HFF-Myc (cell line): ENCODE results near the gene IMPG1.
A peak's percentile ranks its signal among the peaks of the same experiment; 100 is the strongest.

ENCODE experiments used
- DNase-seq: peaks from one replicate; pipeline ENCODE4 v3.0.0-alpha.2; 2011; ENCODE audit warnings: low read depth; ENCODE audit errors: extremely low read depth
- H3K4me3 ChIP-seq: replicated peaks from 2 replicates; pipeline ENCODE4 v1.5.1; 2011; ENCODE audit warnings: low read depth, mild to moderate bottlenecking, control low read depth, low read length
- TF ChIP-seq, protein P1 (sequence below): IDR thresholded peaks from 2 replicates; pipeline ENCODE4 v1.5.1; 2012; ENCODE audit warnings: mild to moderate bottlenecking, low read depth, low read length, control low read depth; ENCODE audit errors: missing control alignments

IMPG1 gene

DNA sequence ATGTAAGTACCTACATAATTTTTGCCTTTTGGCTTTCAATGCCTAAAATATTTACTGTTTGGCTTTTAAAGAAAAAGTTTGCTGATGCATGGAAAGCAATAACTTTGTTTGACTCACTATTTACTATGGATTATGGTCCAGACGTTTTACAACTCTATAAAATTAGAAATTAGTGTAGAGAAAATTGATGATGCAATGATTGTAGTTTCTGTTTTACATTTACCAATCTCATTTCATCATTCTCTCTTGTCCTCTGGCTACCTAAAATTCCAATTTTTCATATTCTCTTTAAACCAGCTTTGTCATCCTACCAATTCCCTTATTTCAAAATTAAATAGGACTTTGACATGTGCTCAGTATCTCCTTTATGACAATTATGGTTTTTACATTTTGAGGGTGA is 131.0 kb downstream of the IMPG1 start:
- no peak for DNase-seq
- TF ChIP-seq, protein P1, sequence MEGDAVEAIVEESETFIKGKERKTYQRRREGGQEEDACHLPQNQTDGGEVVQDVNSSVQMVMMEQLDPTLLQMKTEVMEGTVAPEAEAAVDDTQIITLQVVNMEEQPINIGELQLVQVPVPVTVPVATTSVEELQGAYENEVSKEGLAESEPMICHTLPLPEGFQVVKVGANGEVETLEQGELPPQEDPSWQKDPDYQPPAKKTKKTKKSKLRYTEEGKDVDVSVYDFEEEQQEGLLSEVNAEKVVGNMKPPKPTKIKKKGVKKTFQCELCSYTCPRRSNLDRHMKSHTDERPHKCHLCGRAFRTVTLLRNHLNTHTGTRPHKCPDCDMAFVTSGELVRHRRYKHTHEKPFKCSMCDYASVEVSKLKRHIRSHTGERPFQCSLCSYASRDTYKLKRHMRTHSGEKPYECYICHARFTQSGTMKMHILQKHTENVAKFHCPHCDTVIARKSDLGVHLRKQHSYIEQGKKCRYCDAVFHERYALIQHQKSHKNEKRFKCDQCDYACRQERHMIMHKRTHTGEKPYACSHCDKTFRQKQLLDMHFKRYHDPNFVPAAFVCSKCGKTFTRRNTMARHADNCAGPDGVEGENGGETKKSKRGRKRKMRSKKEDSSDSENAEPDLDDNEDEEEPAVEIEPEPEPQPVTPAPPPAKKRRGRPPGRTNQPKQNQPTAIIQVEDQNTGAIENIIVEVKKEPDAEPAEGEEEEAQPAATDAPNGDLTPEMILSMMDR, result no peak

DNA sequence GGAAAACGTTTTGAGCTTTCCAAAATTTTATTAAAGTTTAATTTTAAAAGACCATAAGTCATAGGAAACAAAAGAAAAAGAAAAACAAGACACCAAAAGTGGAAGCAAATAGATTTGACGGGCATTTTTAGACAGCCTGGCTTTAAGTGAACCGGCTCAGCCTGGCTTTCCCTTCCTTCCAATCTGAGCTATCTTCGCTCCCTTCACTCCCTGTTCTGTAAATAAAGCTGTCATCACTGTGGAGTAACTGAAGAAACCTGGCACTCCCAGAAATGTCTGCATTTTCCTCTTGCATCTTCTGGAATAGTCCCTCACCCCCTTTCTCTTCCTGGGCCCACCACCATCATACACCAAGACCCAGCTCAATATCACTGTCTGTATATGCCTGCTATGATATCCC is 131.9 kb downstream of the IMPG1 start:
- TF ChIP-seq, protein P1, result no peak
- no peak overlapping the region for H3K4me3 ChIP-seq
- no peak for DNase-seq

More for the DNA sequence above, 131.0 kb downstream of the IMPG1 start:
- no peak overlapping the region for H3K4me3 ChIP-seq

GRCh38 chr6:75937846-75938245 is 134.6 kb downstream of the IMPG1 start:
- TF ChIP-seq, protein P1, result no peak
- no peak overlapping the region for H3K4me3 ChIP-seq
- no peak for DNase-seq

- no peak for DNase-seq
- TF ChIP-seq, protein P1, result no peak
Measured at GRCh38 chr6:75936682-75937081, 135.8 kb downstream of the IMPG1 start.

DNA sequence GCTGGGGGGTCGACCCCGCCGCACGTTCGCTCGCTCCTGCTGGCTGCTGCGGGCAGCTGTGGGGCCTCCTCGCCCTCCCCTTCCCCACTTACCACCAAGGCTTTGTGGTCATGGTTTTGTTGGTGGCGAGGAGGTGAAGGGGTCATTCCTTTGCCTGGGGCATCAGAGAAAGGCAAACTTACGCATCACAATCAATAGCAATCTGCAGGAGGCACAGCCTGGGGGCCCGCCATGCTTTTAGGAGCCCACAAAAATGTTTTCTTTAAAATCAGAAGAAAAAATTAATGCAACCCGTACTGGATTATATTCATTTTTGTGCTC is 137.0 kb downstream of the IMPG1 start:
- TF ChIP-seq, protein P1, result no peak
- H3K4me3 ChIP-seq, result peak overlapping the region; percentile 34
- DNase-seq, result no peak

More at GRCh38 chr6:75936682-75937081, 135.8 kb downstream of the IMPG1 start:
- no peak overlapping the region for H3K4me3 ChIP-seq

DNA sequence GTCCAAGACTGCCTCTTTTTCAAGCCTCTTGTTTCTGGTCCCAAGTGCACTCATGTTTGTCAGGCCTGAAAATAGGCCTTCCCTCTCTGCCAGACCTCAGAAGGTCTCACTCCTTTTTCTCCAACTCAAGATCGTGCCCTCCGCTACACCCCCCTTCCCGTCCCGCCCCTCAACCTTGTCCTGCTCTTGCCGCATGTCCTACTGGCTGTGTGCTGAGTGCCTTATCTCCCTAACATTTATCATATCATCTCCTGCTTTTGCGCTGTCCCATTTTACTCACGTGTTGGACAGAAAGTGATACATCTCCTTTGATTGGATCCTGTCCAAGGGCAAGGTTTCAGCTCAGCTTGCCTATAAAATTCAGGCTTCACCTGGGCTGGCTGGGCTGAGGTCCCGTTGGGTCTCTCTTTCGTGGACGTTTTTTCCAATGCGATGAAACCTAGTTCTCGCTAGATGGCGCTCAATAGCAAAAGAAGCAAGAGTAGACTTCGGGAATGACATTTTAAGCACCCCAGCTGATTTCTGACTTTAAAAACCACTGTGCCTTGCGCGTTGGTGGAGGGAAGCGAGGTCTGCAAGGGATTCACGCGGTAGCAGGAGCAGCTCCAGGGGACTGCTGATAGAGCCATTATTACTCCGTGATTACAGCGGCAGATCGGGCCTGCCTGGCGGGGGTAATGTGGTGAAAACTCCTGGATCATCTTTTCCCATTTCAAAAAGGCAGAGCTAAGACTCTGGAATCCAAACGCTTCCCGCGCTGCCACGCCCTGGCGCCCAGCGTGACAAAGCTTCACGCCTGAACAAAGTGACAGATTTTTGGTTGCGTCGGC is 137.6 kb downstream of the IMPG1 start:
- DNase-seq, result peak; percentile 65
- peak overlapping the region; percentile 34 for H3K4me3 ChIP-seq
- TF ChIP-seq, protein P1, result peak; percentile 75
